ENCODE results near the gene NAXE. TPM values are rescaled to one million over a fixed set of nuclear protein-coding genes. Genes with fewer than 3 reads are reported as not detected.

Gene NAXE
- total RNA-seq, 2 donors from 2014 or later: 68.4 to 99.8 TPM

- Histone ChIP-seq H3K27ac (no peak overlapping the region), H3K9me3 (no peaks in the 10 kb centered on the region), H3K4me3 (no peak overlapping the region), H3K36me3 (no peaks in the 10 kb centered on the region), H3K27me3 (no peaks in the 10 kb centered on the region), H3K9ac (ENCODE audit: low read depth in 2 of 2, low read length in 2 of 2) (no peak overlapping the region), H3K4me1 (no peaks in the 10 kb centered on the region)
- TF ChIP-seq CTCF (IDR thresholded peaks at IDR 0.05): no peak
- intact Hi-C loops (cut with DNase I): no loop called here
- no peak for DNase-seq
Observed at GRCh38 chr1:156556354-156556753, 35.2 kb upstream of the NAXE start.

DNA sequence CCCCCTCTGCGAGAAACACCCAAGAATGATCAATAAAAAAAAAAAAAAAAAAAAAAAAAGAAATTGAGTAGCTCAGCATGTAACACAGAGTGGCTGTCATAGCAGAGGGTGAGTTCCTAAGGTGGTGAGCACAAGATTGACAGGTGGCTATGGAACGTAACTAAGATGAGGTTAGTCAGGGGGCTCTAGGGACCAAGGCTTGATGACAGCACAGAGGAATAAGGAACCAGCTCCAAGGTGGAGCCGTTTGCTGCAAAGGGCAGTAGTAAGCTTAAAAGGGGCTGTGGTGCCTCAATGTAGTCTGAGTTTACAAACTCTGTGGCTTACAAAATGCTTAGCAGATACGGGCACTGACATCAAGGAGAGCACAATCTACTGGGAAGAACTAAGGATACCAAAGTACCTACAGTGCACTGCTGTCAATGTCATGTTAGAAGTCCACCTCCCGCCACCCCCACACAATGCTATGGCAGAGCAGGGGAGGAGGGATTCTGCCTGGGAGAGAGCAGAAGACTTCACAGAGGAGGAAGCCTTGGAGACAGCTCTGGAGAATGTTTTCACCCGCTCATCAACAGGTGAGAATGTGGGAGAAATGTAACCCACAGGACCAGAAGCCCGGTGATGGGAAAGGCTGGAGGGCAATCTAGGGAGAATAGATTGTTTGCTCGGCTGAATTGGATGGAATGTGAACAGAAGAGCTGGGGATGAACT, 32.3 kb upstream of the NAXE start:
- Histone ChIP-seq H3K27me3 (no peaks in the 10 kb centered on the region), H3K4me1 (no peaks in the 10 kb centered on the region), H3K4me3 (no peak overlapping the region), H3K36me3 (no peaks in the 10 kb centered on the region), H3K9me3 (no peaks in the 10 kb centered on the region), H3K9ac (ENCODE audit: low read depth in 2 of 2, low read length in 2 of 2) (no peak overlapping the region), H3K27ac (no peak overlapping the region)
- DNase-seq: no peak
- intact Hi-C loops (cut with DNase I): no loop called here
- TF ChIP-seq CTCF (IDR thresholded peaks at IDR 0.05): no peak

DNA sequence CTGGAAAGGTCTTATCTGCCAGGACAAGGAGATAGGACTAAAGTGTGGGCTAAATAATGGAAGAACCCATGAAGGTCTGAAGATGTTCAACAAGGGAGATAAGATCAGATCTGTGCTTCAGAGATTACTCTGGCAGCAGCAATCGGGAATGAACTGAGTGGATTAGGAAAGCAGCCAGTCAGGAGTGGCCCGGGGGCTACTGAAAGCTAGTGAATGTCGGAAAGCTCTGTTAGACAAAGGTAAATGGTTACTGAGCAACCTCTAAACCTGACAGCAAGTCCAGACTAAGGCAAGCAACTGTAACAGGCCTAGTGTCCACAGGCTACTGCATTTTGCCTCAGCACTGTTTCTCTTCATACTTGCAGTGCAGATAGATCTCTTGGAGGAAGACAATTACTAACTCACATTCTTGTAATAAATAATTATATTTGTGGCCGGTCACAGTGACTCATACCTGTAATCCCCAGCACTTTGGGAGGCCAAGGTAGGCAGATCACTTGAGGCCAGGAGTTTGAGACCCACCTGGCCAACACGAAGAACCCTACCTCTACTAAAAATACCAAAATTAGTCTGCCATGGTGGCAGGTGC, 31.7 kb upstream of the NAXE start:
- no peak overlapping the region for H3K27ac ChIP-seq
- H3K36me3 ChIP-seq: no peaks in the 10 kb centered on the region
- no peak overlapping the region for H3K9ac ChIP-seq (ENCODE audit: low read depth in 2 of 2, low read length in 2 of 2)
- no peak for TF ChIP-seq CTCF (IDR thresholded peaks at IDR 0.05)
- DNase-seq: no peak
- H3K27me3 ChIP-seq: no peaks in the 10 kb centered on the region
- H3K4me1 ChIP-seq: no peaks in the 10 kb centered on the region
- no peak overlapping the region for H3K4me3 ChIP-seq
- no peaks in the 10 kb centered on the region for H3K9me3 ChIP-seq
- intact Hi-C loops (cut with DNase I): no loop called here

DNA sequence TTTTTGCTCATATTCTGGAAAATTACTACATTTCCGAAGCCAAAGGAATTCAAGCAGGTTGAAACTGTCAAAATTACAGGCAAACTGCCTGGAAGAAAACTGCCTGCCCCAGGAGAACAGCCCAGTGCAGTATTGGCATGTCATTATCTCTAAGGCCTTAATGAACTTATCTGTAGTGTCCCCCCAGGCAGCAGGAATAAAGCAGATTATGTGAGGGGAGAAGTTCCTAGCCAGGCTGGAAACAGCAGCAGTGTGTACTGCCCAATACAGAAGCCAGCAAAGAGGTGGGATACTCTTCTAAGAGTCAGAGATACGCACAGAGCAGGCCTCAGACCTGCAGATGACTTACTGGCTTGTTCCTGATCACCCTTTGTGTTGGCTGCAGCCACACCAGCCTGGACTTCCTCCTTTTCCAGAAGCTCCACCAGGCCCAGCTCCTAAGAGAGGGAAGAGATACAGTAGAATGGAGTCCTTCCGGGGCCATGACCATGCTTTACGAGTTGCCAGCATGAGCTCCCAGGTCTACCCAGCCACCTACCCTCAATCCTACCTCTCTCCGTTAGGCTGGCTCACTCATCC, 30.9 kb upstream of the NAXE start:
- no peaks in the 10 kb centered on the region for H3K9me3 ChIP-seq
- intact Hi-C loops (cut with DNase I): no loop called here
- H3K4me1 ChIP-seq: no peaks in the 10 kb centered on the region
- no peak overlapping the region for H3K27ac ChIP-seq
- DNase-seq: no peak
- no peak overlapping the region for H3K4me3 ChIP-seq
- no peaks in the 10 kb centered on the region for H3K27me3 ChIP-seq
- no peak overlapping the region for H3K9ac ChIP-seq (ENCODE audit: low read depth in 2 of 2, low read length in 2 of 2)
- no peak for TF ChIP-seq CTCF (IDR thresholded peaks at IDR 0.05)
- no peaks in the 10 kb centered on the region for H3K36me3 ChIP-seq

DNA sequence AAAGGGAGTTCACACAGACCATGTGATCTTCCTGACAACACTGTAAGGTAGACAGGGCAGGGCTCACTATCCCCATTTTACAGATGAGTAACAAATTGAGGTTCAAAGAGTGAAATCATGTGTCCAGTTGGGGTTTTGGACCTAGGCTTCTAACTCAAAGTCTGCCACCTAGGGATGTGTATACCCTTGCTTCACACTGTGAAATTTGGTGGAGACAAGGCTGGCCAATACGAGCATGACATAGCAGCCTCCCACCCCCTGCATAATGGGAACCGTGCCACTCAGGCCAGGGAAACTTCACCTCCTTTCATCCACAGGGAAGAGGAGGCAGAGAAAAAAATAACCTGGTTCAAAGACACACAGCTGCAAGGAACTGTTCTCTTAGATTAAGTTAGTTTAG, 26.1 kb upstream of the NAXE start:
- no peak overlapping the region for H3K4me3 ChIP-seq
- no peaks in the 10 kb centered on the region for H3K4me1 ChIP-seq
- no peak for TF ChIP-seq CTCF (IDR thresholded peaks at IDR 0.05)
- H3K27me3 ChIP-seq: no peaks in the 10 kb centered on the region
- H3K9me3 ChIP-seq: no peaks in the 10 kb centered on the region
- DNase-seq: no peak
- H3K27ac ChIP-seq: no peak overlapping the region
- no peak overlapping the region for H3K9ac ChIP-seq (ENCODE audit: low read depth in 2 of 2, low read length in 2 of 2)
- H3K36me3 ChIP-seq: no peaks in the 10 kb centered on the region
- intact Hi-C loops (cut with DNase I): no loop called here

All from colonic mucosa (tissue), 4 donors.